Esophagus (tissue), 2 donors: ENCODE measurements around the gene SRPK2. TPM values are rescaled to one million over a fixed set of nuclear protein-coding genes. Genes with fewer than 3 reads are reported as not detected.
"Not testable (repeated sequence)": the region's sequence is repeated elsewhere in the genome, so short reads cannot be mapped to it uniquely, and the experiment has no call there.

Source experiments
- H3K27ac ChIP-seq, 2 donors: one replicate each; pipeline ENCODE4 v1.5.1; 2013; ENCODE audit warnings: low read depth in 2 of 2, mild to moderate bottlenecking in 2 of 2, inconsistent platforms in 1 of 2, low read length in 1 of 2, moderate library complexity in 1 of 2
- H3K27me3 ChIP-seq, 2 donors: one replicate each; pipeline ENCODE4 v1.6.1; 2013; ENCODE audit warnings: low read length in 2 of 2, control low read depth in 1 of 2, mild to moderate bottlenecking in 1 of 2; ENCODE audit not compliant: insufficient read depth in 2 of 2, control insufficient read depth in 1 of 2
- H3K36me3 ChIP-seq, 2 donors: one replicate each; pipeline ENCODE4 v1.6.1; 2013; ENCODE audit warnings: low read length in 1 of 2; ENCODE audit not compliant: control insufficient read depth in 2 of 2, insufficient read depth in 2 of 2
- H3K4me1 ChIP-seq, 2 donors: one replicate each; pipeline ENCODE4 v1.6.1; 2013; ENCODE audit warnings: low read length in 1 of 2; ENCODE audit not compliant: control insufficient read depth in 2 of 2, insufficient read depth in 2 of 2
- H3K4me3 ChIP-seq, 2 donors: one replicate each; pipeline ENCODE4 v1.5.1; 2013; ENCODE audit warnings: low read length in 2 of 2, mild to moderate bottlenecking in 2 of 2, low read depth in 1 of 2, moderate library complexity in 1 of 2
- H3K9me3 ChIP-seq, 2 donors: one replicate each; pipeline ENCODE4 v1.6.1; 2013; ENCODE audit warnings: mild to moderate bottlenecking in 2 of 2, low read depth in 1 of 2, low read length in 1 of 2, moderate library complexity in 1 of 2; ENCODE audit not compliant: control insufficient read depth in 2 of 2, insufficient read depth in 1 of 2
- WGBS, 2 donors: extraction: QIAGEN DNeasy Blood & Tissue Kit; methylation state at CpG; one replicate each; pipeline ENCODE4 v1.1.7; 2013; 5-methylcytosine and 5-hydroxymethylcytosine counted together
- polyA plus RNA-seq, 2 donors: library from polyadenylated mRNA; stranded (reverse); fragments of 200-250 nt; gene quantifications; one replicate each; pipeline ENCODE4 v1.2.3, GENCODE V29; 2013
- donor health status: healthy with polysubstance abuse.
- donor health status: Bipolar disorder and iron deficiency.

The SRPK2 gene
- polyA plus RNA-seq, 2 donors: 8.9 to 11.6 TPM

- WGBS, 2 donors: 92 to 94% methylated on average over 1 of the region's 1 CpG
- Histone ChIP-seq H3K36me3 (no peaks in the 10 kb centered on the region), H3K9me3 (no peaks in the 10 kb centered on the region), H3K4me1 (no peaks in the 10 kb centered on the region), H3K27me3 (no peaks in the 10 kb centered on the region), H3K27ac (no peak overlapping the region), H3K4me3 (no peak overlapping the region)
These were observed 92.9 kb downstream of the SRPK2 start for GRCh38 chr7:105295596-105296352.

GRCh38 chr7:105294482-105294881, 94.2 kb downstream of the SRPK2 start:
- H3K4me3 ChIP-seq, H3K27me3 ChIP-seq, H3K4me1 ChIP-seq, H3K27ac ChIP-seq, H3K9me3 ChIP-seq, H3K36me3 ChIP-seq: not testable (repeated sequence)
- 85 to 87% methylated on average over 6 of the region's 6 CpGs for WGBS, 2 donors

- Histone ChIP-seq H3K9me3 (no peaks in the 10 kb centered on the region), H3K4me3 (no peak overlapping the region), H3K27me3 (no peaks in the 10 kb centered on the region), H3K36me3 (no peaks in the 10 kb centered on the region), H3K4me1 (no peaks in the 10 kb centered on the region), H3K27ac (no peak overlapping the region)
- WGBS, 2 donors: 77 to 79% methylated on average over 3 of the region's 3 CpGs
These were observed 99.0 kb downstream of the SRPK2 start for GRCh38 chr7:105289704-105290103.

- H3K4me1 ChIP-seq: no peaks in the 10 kb centered on the region
- H3K27me3 ChIP-seq: no peaks in the 10 kb centered on the region
- H3K9me3 ChIP-seq: no peaks in the 10 kb centered on the region
- no peak overlapping the region for H3K4me3 ChIP-seq
- H3K36me3 ChIP-seq: no peaks in the 10 kb centered on the region
- no peak overlapping the region for H3K27ac ChIP-seq
- 88 to 91% methylated on average over 3 of the region's 3 CpGs for WGBS, 2 donors
These were observed 102.3 kb downstream of the SRPK2 start for GRCh38 chr7:105286441-105286840.

- WGBS, 2 donors: 91% methylated on average over 12 of the region's 12 CpGs
- no peak overlapping the region for H3K4me3 ChIP-seq
These were observed 103.4 kb downstream of the SRPK2 start for GRCh38 chr7:105285118-105285874.

GRCh38 chr7:105284014-105284413, 104.7 kb downstream of the SRPK2 start:
- 78 to 86% methylated on average over 6 of the region's 6 CpGs for WGBS, 2 donors
- Histone ChIP-seq H3K4me3 (no peak overlapping the region), H3K27ac (no peak overlapping the region), H3K9me3 (no peaks in the 10 kb centered on the region), H3K36me3 (no peaks in the 10 kb centered on the region), H3K4me1 (no peaks in the 10 kb centered on the region), H3K27me3 (no peaks in the 10 kb centered on the region)

More at GRCh38 chr7:105285118-105285874, 103.4 kb downstream of the SRPK2 start:
- Histone ChIP-seq H3K9me3 (no peaks in the 10 kb centered on the region), H3K27me3 (no peaks in the 10 kb centered on the region), H3K36me3 (no peaks in the 10 kb centered on the region), H3K4me1 (no peaks in the 10 kb centered on the region), H3K27ac (no peak overlapping the region)

- H3K4me3 ChIP-seq: no peak overlapping the region
- 83 to 92% methylated on average over 2 of the region's 2 CpGs for WGBS, 2 donors
- no peaks in the 10 kb centered on the region for H3K27me3 ChIP-seq
- no peaks in the 10 kb centered on the region for H3K9me3 ChIP-seq
- H3K4me1 ChIP-seq: no peaks in the 10 kb centered on the region
- H3K27ac ChIP-seq: no peak overlapping the region
- H3K36me3 ChIP-seq: no peaks in the 10 kb centered on the region
These were observed 106.8 kb downstream of the SRPK2 start for GRCh38 chr7:105281966-105282365.

GRCh38 chr7:105279688-105280007, 109.1 kb downstream of the SRPK2 start:
- Histone ChIP-seq H3K36me3 (no peaks in the 10 kb centered on the region), H3K4me3 (no peak overlapping the region), H3K27me3 (no peaks in the 10 kb centered on the region), H3K4me1 (no peaks in the 10 kb centered on the region), H3K9me3 (no peaks in the 10 kb centered on the region), H3K27ac (no peak overlapping the region)
- WGBS, 2 donors: 62 to 72% methylated on average over 1 of the region's 1 CpG

- WGBS, 2 donors: 73% methylated on average over 8 of the region's 8 CpGs
- no peak overlapping the region for H3K4me3 ChIP-seq
- no peaks in the 10 kb centered on the region for H3K9me3 ChIP-seq
- H3K4me1 ChIP-seq: no peaks in the 10 kb centered on the region
- H3K27ac ChIP-seq: no peak overlapping the region
- H3K36me3 ChIP-seq: no peaks in the 10 kb centered on the region
- H3K27me3 ChIP-seq: no peaks in the 10 kb centered on the region
These were observed 109.6 kb downstream of the SRPK2 start for GRCh38 chr7:105278973-105279687.
